Islet precursor cell (in vitro differentiated cells): ENCODE data around the gene STX1A.
"Not testable (repeated sequence)": the region's sequence is repeated elsewhere in the genome, so short reads cannot be mapped to it uniquely, and the experiment has no call there.

Experiments used
- DNase-seq: peaks from one replicate; pipeline ENCODE4 v3.0.0-alpha.2; 2018

The STX1A gene

GRCh38 chr7:73681031-73681430 is 38.4 kb downstream of the STX1A start:
- no peak for DNase-seq

DNA sequence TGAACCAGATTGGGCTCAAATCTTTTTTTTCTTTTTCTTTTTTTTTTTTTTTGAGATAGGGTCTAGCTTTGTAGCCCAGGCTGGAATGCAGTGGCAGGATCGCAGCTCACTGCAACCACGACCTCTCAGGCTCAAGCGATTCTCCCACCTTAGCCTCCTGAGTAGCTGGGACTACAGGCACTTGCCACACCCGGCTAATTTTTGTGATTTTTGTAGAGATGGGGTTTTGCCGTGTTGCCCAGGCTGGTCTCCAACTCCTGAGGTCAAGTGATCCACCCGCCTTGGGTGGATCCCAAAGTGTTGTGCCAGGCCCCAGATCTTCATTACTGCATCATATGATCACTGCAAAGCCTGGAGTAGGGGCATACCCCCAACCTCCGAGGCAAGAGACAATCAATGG is 39.0 kb downstream of the STX1A start:
- no peak for DNase-seq

GRCh38 chr7:73679709-73680108 is 39.8 kb downstream of the STX1A start:
- no peak for DNase-seq

DNA sequence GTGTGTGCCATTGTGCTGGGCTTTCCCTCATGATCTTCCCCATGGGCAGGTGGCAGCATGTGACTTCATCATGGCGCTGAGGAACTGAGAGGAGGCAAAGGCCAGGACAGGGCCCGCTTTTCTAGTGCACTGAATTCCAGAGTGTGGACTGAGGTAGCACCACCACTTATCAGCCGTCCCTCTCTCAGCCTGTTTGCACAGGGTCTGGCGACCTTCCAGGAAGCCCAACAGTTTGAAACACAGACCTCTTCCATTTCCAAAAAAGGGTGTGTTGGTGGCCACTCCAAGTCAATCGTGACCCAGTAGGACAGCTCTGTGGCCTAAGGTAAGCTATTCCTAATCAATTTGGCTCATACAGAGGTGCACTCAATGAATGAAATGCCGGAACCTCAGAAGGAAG is 40.6 kb downstream of the STX1A start:
- no peak for DNase-seq

- not testable (repeated sequence) for DNase-seq
These were observed 43.4 kb downstream of the STX1A start for GRCh38 chr7:73676062-73676461.

GRCh38 chr7:73674468-73675124 is 44.9 kb downstream of the STX1A start:
- DNase-seq = no peak

DNA sequence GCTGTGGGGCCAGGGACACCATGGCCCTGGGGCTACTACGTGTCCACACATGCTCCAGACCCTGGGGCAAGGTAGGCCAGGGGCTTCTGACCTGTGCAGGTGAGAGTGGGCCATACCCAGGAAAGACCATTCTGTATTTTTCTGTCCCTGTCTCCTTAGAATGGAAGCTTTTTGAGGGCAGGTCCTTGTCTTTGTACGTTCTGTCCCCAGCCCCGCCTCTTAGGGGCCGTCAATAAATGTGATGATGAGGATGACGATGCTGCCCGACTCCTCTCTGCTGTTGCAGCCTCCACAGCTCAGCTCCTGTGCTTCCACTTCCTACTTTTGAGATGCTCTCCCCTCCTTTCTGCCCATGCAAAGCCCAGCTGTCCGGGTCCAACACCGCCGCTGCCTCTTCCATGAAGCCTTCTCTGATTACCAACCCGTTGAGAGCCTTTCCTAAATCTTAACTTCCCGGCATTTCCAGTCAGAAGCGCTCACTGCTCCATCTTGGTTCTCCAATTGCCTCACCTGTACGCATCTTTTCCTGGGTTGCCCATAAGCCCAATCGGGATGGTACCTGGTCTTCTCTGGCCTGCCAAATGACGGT is 47.5 kb downstream of the STX1A start:
- DNase-seq = no peak

GRCh38 chr7:73671322-73671661 is 48.2 kb downstream of the STX1A start:
- no peak for DNase-seq

GRCh38 chr7:73669858-73670385 is 49.5 kb downstream of the STX1A start:
- DNase-seq = no peak

GRCh38 chr7:73669288-73669701 is 50.2 kb downstream of the STX1A start:
- DNase-seq = no peak

GRCh38 chr7:73668886-73669230 is 50.6 kb downstream of the STX1A start:
- no peak for DNase-seq

- DNase-seq = no peak
These were observed 51.2 kb downstream of the STX1A start for GRCh38 chr7:73668103-73668885.

GRCh38 chr7:73667344-73668102 is 51.9 kb downstream of the STX1A start, which contains the start of gene VPS37D:
Gene VPS37D, plus strand, starts transcription at chr7:73667831. Its CDS starts 128 bp downstream, at chr7:73667959.
- peak; percentile 90 for DNase-seq

- DNase-seq = no peak
These were observed 56.4 kb downstream of the STX1A start for GRCh38 chr7:73663033-73663432.

- DNase-seq = not testable (repeated sequence)
These were observed 58.9 kb downstream of the STX1A start for GRCh38 chr7:73660594-73660993.

GRCh38 chr7:73659983-73660382 is 59.5 kb downstream of the STX1A start:
- no peak for DNase-seq

- not testable (repeated sequence) for DNase-seq
These were observed 64.2 kb downstream of the STX1A start for GRCh38 chr7:73655309-73655708.

GRCh38 chr7:73652541-73652949 is 66.9 kb downstream of the STX1A start:
- no peak for DNase-seq

- no peak for DNase-seq
These were observed 68.9 kb downstream of the STX1A start for GRCh38 chr7:73650524-73650923.

GRCh38 chr7:73649576-73649975 is 69.9 kb downstream of the STX1A start:
- DNase-seq = no peak
